Prostate gland (tissue), 2 donors: Measurements from ENCODE around the gene DCHS2. TPM values are rescaled to one million over a fixed set of nuclear protein-coding genes. Genes with fewer than 3 reads are reported as not detected.

ENCODE experiments used
- DNase-seq: peaks from one replicate; pipeline ENCODE4 v3.0.0-alpha.2; 2019; ENCODE audit warnings: low spot score
- H3K27ac ChIP-seq, 2 donors: fragments of 200-600 bp; sonication (generic); 2 replicates each; pipeline ENCODE4 v1.5.1; 2017 to 2019
- H3K27me3 ChIP-seq: fragments of 200-600 bp; sonication (generic); replicated peaks from 2 replicates; pipeline ENCODE4 v1.5.1; 2019; ENCODE audit not compliant: insufficient read depth
- H3K36me3 ChIP-seq, 2 donors: fragments of 200-600 bp; sonication (generic); 1 replicate in 1 of 2; 2 replicates in 1 of 2; pipeline versions ENCODE4 v1.5.1 to v1.8.1; 2017 to 2019
- H3K4me1 ChIP-seq: fragments of 200-600 bp; sonication (generic); replicated peaks from 2 replicates; pipeline ENCODE4 v1.5.1; 2019
- H3K4me3 ChIP-seq, 2 donors: fragments of 200-600 bp; sonication (generic); 2 replicates each; pipeline ENCODE4 v1.5.1; 2017 to 2019
- H3K9me3 ChIP-seq: fragments of 200-600 bp; sonication (generic); 2 replicates; pipeline ENCODE4 v1.5.1; 2017
- CTCF ChIP-seq, 4 experiments: fragments of 200-600 bp in 2 of 4; fragments of 450-650 bp in 2 of 4; sonication (generic) in 2 of 4; IDR thresholded peaks; 1 replicate in 3 of 4; 2 replicates in 1 of 4; pipeline ENCODE4 v1.5.1; 2016 to 2019; ENCODE audit warnings: antibody characterized with exemption in 4 of 4, mild to moderate bottlenecking in 2 of 4, moderate library complexity in 2 of 4
- POLR2A ChIP-seq: fragments of 450-650 bp; IDR thresholded peaks from one replicate; pipeline ENCODE4 v1.6.1; 2016; ENCODE audit warnings: antibody characterized with exemption, mild to moderate bottlenecking
- POLR2AphosphoS5 ChIP-seq: sonication (generic); formaldehyde crosslinking; IDR thresholded peaks from one replicate; pipeline ENCODE4 v1.6.1; 2017; ENCODE audit warnings: antibody characterized with exemption
- WGBS: methylation state at CpG from one replicate; pipeline ENCODE4 v1.1.5; 2018; 5-methylcytosine and 5-hydroxymethylcytosine counted together
- intact Hi-C: fragments of 100-400 bp; cut with DNase I; formaldehyde crosslinking; loops from one replicate; pipeline ENCODE4 v1.14.2; 2022
- total RNA-seq, 2 donors: library from RNA; depleted of rRNA; stranded (reverse); fragments of >200 nt; gene quantifications; one replicate each; pipeline ENCODE4 v1.1.0, GENCODE V29; 2016

The DCHS2 gene
- total RNA-seq, 2 donors from 2014 or later, result 1.8 to 2.2 TPM

- TF ChIP-seq CTCF (IDR thresholded peaks at IDR 0.05) (no peak), POLR2AphosphoS5 (no peak)
- DNase-seq, result no peak
- Histone ChIP-seq H3K27ac (no peak overlapping the region), H3K36me3 (no peaks in the 10 kb centered on the region), H3K4me1 (no peaks in the 10 kb centered on the region), H3K9me3 (no peaks in the 10 kb centered on the region), H3K27me3 (no peaks in the 10 kb centered on the region), H3K4me3 (no peak overlapping the region)
- WGBS, result 88% methylated on average over 1 of the region's 1 CpG
- intact Hi-C loops, result no loop called here
Observed at GRCh38 chr4:154464654-154465053, 26.9 kb downstream of the DCHS2 start.

- Histone ChIP-seq H3K4me3 (no peak overlapping the region), H3K9me3 (no peaks in the 10 kb centered on the region), H3K27me3 (no peaks in the 10 kb centered on the region), H3K4me1 (no peaks in the 10 kb centered on the region), H3K27ac (no peak overlapping the region), H3K36me3 (no peaks in the 10 kb centered on the region)
- no peak for TF ChIP-seq CTCF (IDR thresholded peaks at IDR 0.05)
- TF ChIP-seq POLR2AphosphoS5, result no peak
- no peak for TF ChIP-seq POLR2A
- intact Hi-C loops, result no loop called here
- WGBS, result 97% methylated on average over 3 of the region's 3 CpGs
- DNase-seq, result no peak
Observed at GRCh38 chr4:154462081-154462810, 29.4 kb downstream of the DCHS2 start.

- DNase-seq, result no peak
- H3K36me3 ChIP-seq, result no peaks in the 10 kb centered on the region
- no peak for TF ChIP-seq POLR2A
- no peak for TF ChIP-seq POLR2AphosphoS5
- H3K4me1 ChIP-seq, result no peaks in the 10 kb centered on the region
- H3K4me3 ChIP-seq, result no peak overlapping the region
- no peak overlapping the region for H3K27ac ChIP-seq
- WGBS, result 84% methylated on average over 6 of the region's 6 CpGs
- no peaks in the 10 kb centered on the region for H3K27me3 ChIP-seq
- no peaks in the 10 kb centered on the region for H3K9me3 ChIP-seq
- intact Hi-C loops, result no loop called here
Observed at GRCh38 chr4:154457471-154457870, 34.1 kb downstream of the DCHS2 start.

GRCh38 chr4:154456889-154457288 lies 34.7 kb downstream of the DCHS2 start:
- TF ChIP-seq CTCF (IDR thresholded peaks at IDR 0.05) (no peak), POLR2AphosphoS5 (no peak), POLR2A (no peak)
- intact Hi-C loops, result no loop called here
- Histone ChIP-seq H3K4me3 (no peak overlapping the region), H3K36me3 (no peaks in the 10 kb centered on the region), H3K27ac (no peak overlapping the region), H3K4me1 (no peaks in the 10 kb centered on the region), H3K27me3 (no peaks in the 10 kb centered on the region), H3K9me3 (no peaks in the 10 kb centered on the region)
- 99% methylated on average over 2 of the region's 2 CpGs for WGBS
- no peak for DNase-seq

GRCh38 chr4:154456240-154456639 lies 35.4 kb downstream of the DCHS2 start:
- intact Hi-C loops, result no loop called here
- TF ChIP-seq POLR2AphosphoS5, result no peak
- no peak for TF ChIP-seq POLR2A
- TF ChIP-seq CTCF (IDR thresholded peaks at IDR 0.05), result no peak
- Histone ChIP-seq H3K36me3 (no peaks in the 10 kb centered on the region), H3K27me3 (no peaks in the 10 kb centered on the region), H3K4me1 (no peaks in the 10 kb centered on the region), H3K4me3 (no peak overlapping the region), H3K27ac (no peak overlapping the region), H3K9me3 (no peaks in the 10 kb centered on the region)
- WGBS, result 87% methylated on average over 6 of the region's 6 CpGs
- no peak for DNase-seq
